SU-DHL-6 (cell line): Measurements from ENCODE around the gene INTS11.
"Not testable (repeated sequence)": the region's sequence is repeated elsewhere in the genome, so short reads cannot be mapped to it uniquely, and the experiment has no call there.

Experiments used
- CTCF ChIP-seq: fragments of 200-600 bp; sonication (generic); IDR thresholded peaks from one replicate; pipeline ENCODE4 v1.5.1; 2017; ENCODE audit warnings: antibody characterized with exemption, mild to moderate bottlenecking, low read length, moderate library complexity; ENCODE audit not compliant: insufficient read depth, poor library complexity, severe bottlenecking
- EZH2phosphoT487 ChIP-seq: fragments of 200-600 bp; sonication (generic), shearing (Covaris generic); conservative IDR thresholded peaks from 2 replicates; pipeline ENCODE4 v1.6.1; 2018; ENCODE audit warnings: mild to moderate bottlenecking, antibody characterized with exemption, low read length, moderate library complexity, mixed read lengths

DNA sequence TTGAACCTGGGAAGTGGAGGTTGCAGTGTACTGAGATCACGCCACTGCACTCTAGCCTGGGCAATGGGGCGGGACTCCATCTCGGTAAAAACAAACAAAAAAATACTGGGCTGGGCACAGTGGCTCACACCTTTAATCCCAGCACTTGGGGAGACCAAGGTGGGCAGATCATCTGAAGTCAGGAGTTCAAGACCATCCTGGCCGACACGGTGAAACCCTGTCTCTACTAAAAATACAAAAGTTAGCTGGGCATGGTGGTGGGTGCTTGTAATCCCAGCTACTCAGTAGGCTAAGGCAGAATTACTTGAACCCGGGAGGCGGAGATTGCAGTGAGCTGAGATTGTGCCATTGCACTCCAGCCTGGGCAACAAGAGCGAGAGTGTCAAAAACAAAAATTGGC, 8.3 kb downstream of the INTS11 start:
- not testable (repeated sequence) for TF ChIP-seq CTCF, EZH2phosphoT487
